HG03045 (cell line): ENCODE measurements around the gene LAMB4.

Experiments
- ATAC-seq: cut with Tn5 transposase; IDR thresholded peaks from one replicate; pipeline ENCODE4 v1.9.1; 2021; ENCODE audit warnings: mild to moderate bottlenecking, moderate library complexity; ENCODE audit not compliant: unreplicated experiment

The LAMB4 gene

DNA sequence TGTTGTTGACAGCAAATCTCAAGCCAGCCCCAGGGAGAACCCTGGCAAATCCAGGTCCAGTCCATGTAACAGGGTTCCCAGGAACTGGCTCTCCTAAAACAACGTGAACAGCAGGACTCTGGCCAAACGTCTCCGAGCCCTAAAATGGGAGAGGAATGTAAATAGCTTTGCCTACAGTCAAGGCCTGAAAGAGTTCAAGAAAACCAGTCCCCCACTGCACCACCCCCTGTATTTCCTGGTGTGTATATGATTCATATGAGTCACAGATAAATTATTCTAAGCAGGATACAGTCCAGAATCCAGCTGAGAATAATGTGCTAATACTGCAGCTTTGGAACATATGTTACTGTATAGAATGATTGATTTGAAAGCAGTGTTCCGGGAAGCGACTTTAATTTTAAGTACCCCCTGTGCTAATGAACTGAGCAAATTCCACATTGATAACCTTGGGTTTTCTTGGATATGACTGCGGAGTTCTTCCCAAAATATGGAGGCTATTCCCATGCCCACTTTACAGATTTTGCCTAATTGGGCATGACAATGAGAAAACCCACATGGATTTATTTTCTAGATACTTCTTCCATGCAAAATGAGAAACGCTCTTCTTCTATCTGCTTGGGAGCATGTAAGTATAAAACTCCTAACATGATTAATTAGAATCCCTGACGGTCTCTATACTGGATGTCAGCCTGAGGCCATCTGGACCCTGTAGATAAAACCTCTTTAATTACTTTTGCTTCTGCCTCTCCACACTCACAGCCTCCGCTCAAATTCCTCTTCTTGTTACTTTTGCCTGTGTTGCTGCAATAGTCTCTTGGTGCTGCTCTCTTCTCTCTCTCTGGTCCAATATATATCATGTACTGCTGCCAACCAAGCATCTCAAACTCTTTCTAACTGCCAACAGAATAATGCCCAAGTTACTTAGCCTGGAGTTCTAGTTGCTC, 50.2 kb downstream of the LAMB4 start:
- no peak for ATAC-seq

DNA sequence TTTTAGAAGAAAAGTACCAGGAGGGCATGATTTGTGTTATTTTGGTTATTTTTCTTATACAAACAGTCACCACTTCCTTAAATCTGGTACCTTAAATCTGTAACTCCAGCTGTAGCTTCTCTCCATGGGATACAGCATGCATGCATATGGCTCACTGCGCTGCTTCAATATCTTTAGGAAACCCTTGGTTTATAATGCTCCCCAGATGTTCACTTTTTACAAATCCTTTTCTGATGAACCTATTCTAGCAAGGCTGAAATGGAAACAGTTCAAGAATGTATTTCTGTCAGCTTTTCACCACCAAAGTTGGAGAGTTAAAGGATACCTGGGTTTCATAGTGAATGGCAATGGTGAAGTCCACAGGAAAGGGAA, 50.9 kb downstream of the LAMB4 start:
- ATAC-seq = no peak

- ATAC-seq = no peak
These were observed 51.5 kb downstream of the LAMB4 start for GRCh38 chr7:108078691-108079090.

DNA sequence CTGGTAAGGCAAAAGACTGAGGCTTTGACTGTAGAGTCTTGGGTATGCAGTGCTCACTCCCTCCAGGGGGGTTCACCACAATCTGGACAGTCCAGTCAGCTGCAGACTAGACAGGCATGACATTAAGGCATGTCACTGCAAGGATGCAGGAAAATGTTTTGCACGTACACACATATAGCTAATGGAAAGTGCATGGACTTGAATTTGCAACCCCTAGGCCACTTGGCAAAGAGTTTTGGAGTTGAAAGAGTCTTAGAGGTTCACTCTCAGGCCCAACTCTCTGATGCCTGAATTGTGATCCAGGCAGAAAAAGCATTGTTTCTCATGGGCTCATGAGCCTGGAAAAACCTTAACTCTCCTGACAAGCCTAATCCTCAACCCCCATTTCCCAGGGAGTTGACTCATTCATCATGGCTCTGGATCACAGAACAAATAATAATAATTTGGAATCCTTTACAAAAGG, 51.9 kb downstream of the LAMB4 start:
- ATAC-seq = no peak

DNA sequence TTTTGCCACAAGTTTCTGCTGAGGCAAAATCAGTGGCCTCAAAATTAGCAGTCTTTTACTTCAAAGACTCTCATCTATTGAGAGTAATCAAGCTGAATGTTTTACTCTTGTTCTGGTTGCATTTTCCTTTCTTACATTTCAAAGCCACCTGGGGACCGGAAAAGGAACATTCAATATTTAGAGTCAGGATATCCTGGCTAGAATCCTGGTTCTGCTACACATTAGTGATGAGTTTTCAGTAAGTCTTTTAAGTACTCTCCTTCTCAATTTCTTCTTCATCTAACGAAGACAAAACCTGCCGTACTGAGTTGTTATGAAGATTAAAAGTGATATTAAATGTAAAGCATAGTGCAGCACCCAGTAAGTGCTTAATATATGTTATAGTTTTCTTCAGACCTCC, 52.5 kb downstream of the LAMB4 start:
- no peak for ATAC-seq

DNA sequence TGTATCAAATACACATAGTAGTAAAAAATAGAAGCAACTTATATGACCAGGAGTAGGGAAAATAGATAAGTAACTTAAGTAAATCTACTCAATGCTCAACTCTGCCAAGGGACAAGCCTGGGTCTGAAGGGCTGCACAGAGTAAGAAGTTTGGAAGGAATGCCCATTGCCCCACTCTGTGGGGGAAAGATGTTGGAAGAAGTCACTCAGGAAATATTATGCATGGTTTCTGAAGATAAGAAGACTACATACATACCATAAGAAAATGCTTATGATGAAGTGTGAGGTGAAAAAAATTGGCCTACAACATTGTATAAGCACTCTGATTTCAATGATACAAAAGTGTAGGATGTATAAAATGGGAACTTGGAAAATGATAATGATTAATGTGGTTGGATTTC, 54.0 kb downstream of the LAMB4 start:
- ATAC-seq = no peak

- no peak for ATAC-seq
These were observed 56.7 kb downstream of the LAMB4 start for GRCh38 chr7:108073305-108074070.

DNA sequence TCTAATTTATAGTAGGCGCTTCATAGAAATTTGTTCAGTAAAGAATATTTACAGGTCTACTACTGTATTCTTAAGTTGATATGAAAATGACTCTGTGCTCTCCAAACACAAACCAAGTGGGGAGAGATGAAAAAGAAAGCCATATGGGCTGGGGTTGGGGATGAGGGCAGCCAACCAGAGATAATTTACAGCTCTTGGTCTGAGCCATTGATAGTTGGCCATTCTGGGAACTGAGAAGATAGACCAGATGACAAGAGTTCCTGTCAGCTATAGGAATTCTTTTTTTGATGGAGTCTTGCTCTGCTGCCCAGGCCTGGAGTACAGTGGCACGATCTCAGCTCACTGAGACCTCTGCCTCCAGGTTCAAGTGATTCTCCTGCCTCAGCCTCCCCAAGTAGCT, 57.4 kb downstream of the LAMB4 start:
- no peak for ATAC-seq

GRCh38 chr7:108072116-108072515, 58.0 kb downstream of the LAMB4 start:
- ATAC-seq = no peak

DNA sequence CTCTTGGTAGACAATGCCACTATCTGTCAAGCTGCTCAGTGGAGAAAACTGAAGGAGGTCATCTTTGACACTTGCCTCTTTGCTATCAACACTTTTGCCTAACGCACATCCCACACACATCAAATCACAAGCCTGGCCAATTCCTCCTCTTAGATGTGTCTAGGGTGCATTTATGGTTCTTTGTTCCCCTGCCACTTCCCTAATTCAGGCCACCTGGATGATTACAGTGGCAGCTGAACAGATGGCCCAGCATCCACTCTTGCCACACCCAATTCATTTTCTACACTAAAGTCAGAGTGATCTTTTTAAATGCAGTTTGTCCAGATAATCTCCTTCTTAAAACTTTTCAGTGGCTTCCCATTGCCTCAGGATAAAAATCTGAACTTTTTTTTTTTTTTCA, 58.6 kb downstream of the LAMB4 start:
- no peak for ATAC-seq

DNA sequence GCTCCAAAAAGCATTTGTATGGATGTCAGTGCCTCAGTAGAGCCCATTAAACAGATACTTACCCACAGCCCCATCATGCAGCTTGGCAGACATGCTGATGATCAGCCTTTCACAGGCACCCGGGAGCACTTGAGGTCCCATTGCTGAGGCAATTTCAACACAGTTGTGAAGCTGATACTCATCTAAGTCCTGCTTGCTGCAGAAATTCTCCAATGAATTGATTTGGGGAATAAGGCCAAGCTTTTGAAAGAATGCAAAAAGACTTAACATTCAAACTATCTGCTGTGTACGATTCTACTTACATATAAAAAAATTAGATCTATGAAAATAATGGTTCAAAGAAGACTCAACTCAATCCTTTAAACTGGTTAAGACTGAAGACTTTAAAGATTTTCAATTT, 60.5 kb downstream of the LAMB4 start:
- ATAC-seq = no peak

GRCh38 chr7:108067844-108068243, 62.3 kb downstream of the LAMB4 start:
- no peak for ATAC-seq

DNA sequence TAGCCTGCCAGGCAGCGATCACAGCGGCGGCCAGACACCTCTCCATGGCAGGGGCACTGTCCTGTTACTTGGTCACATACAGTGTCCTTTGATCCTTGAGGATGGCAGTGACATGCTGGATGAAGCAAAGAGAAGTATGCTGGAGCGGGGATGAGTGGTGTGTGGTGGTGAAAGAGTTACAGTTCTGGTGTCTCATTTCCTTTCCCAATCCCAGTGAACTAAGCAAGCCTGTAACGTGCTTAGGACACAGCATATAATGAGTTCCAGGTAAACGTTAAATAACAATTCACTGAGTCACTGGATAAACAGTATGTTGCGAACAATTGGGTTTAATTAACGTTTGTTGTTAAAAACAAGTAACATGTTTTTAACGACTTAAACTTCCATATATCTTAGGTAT, 63.7 kb downstream of the LAMB4 start:
- ATAC-seq = no peak

DNA sequence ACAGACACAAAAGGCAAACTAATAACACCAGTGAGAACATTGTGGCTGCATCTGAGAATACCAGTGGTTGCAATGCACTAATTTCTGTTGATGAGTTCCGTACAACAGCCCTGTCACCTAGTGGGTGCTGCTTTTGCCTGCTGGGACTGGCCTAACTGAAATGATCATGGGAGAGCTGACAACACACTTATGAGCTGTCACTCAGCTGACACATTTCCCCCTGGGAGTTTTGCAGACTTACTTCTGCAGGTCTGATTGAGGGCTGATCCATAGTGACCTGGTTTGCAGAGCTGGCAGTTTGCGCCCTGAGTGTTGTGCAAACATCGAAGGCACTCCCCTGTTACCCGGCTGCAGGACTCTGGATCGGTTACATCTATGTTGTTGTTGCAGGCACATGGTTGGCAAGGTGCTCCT, 66.6 kb downstream of the LAMB4 start:
- no peak for ATAC-seq

DNA sequence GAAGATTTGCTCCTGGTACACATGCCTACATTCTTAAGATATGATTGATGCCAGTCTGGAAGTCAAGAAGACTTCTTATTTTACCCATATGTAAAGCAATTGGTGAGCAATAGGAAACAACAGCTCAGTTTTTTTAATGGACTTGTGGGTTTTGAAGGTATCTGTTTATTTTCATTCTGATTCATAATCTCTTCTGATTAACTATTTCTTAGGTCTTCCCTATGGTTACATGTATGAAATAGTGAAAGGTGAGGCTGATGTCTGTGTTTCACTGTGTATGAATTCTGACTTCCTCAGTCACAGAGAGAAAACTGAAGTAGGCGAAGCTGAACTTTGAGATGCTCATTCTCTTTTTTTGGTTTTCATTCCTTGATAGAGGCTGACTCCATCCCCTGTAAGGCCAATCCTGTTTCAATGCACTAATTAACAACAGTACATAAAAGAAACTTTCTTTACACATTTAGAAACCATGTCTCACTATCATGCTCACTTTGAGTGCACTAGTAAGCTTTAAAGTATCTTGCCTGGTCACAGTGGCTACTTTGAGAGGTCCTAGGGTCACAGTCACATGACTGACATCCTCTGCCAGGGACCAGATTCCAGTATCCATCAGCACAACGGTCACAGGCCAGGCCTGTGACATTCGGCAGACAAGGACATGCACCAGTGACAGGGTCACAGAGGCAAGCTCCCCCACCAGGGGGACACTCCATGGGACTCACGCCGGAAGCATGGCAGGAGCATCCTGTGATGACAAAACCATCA, 67.7 kb downstream of the LAMB4 start:
- no peak for ATAC-seq

- ATAC-seq = no peak
These were observed 70.6 kb downstream of the LAMB4 start for GRCh38 chr7:108059526-108059925.

DNA sequence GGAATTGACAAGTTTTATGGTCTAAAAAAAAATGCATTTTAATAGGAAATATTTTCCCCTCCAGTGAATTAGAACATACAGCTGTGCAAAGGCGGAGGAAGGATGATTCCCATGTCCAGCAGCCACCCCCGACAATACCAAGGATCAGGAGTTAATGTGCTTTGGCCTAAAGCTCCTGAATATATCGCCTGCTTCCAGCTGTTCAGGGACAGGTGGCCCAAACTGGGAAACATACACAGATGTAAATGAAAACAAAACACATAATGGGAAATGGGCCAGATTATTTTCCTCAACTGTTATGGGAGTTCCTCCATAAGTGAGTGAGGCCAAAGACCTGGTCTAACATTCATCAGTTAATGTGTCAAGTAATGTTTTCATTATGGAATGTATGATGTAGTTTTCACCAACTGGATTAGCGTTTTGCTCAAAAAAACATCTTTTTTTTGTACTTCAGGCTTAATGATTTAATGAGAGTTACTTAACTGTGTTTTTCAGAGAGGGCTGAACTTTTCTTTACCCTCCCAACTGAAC, 72.1 kb downstream of the LAMB4 start:
- no peak for ATAC-seq

DNA sequence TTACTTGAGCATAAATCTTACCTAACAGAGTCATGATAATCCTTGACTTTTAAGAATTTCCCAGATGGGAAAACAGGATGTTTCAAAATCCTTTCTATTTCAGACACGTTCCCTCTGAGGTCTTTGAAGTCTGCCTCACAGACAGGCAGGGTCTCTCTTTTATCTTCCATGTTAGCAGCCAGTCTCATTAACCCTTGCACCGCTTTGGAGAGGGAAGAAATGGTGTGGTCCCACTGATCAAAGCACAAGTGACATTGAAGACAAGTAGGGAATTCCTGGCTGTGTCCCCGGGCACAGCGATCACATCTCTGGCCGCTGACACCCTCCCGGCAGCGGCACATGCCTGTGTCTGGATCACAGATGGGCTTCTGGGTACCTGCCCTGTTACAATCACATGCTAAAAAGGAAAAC, 74.5 kb downstream of the LAMB4 start:
- no peak for ATAC-seq

- ATAC-seq = no peak
These were observed 75.6 kb downstream of the LAMB4 start for GRCh38 chr7:108054537-108054936.

GRCh38 chr7:108053250-108053649, 76.9 kb downstream of the LAMB4 start:
- ATAC-seq = no peak

GRCh38 chr7:108051454-108051853, 78.7 kb downstream of the LAMB4 start:
- ATAC-seq = no peak
